HL-60 (cell line): Measurements from ENCODE around the gene R3HDM2.

Source experiments
- CTCF ChIP-seq: IDR thresholded peaks from one replicate; pipeline ENCODE4 v1.5.1; 2011; ENCODE audit warnings: low read length, control low read depth, inconsistent platforms; ENCODE audit not compliant: insufficient read depth
- POLR2AphosphoS5 ChIP-seq: IDR thresholded peaks from 2 replicates; pipeline ENCODE4 v1.6.1; 2012; ENCODE audit warnings: low read depth

GRCh38 chr12:57434517-57435223, 3.8 kb upstream of the R3HDM2 start, which contains the start of gene INHBC:
- TF ChIP-seq CTCF, result no peak
- TF ChIP-seq POLR2AphosphoS5, result no peak
